ENCODE measurements around the gene EPAS1.

The EPAS1 gene

GRCh38 chr2:46364797-46365457 is 67.7 kb downstream of the EPAS1 start:
- no peak for DNase-seq (ENCODE audit: low read depth in 2 of 2)

- no peak for DNase-seq (ENCODE audit: low read depth in 2 of 2)
Observed at GRCh38 chr2:46365913-46366667, 68.9 kb downstream of the EPAS1 start.

GRCh38 chr2:46366668-46367052 is 69.5 kb downstream of the EPAS1 start:
- DNase-seq (ENCODE audit: low read depth in 2 of 2): no peak

GRCh38 chr2:46367286-46367685 is 70.1 kb downstream of the EPAS1 start:
- no peak for DNase-seq (ENCODE audit: low read depth in 2 of 2)

- no peak for DNase-seq (ENCODE audit: low read depth in 2 of 2)
Observed at GRCh38 chr2:46368401-46368800, 71.2 kb downstream of the EPAS1 start.

GRCh38 chr2:46369783-46370182 is 72.6 kb downstream of the EPAS1 start:
- DNase-seq (ENCODE audit: low read depth in 2 of 2): no peak

GRCh38 chr2:46371854-46372253 is 74.6 kb downstream of the EPAS1 start:
- no peak for DNase-seq (ENCODE audit: low read depth in 2 of 2)

- no peak for DNase-seq (ENCODE audit: low read depth in 2 of 2)
Observed at GRCh38 chr2:46372475-46372874, 75.3 kb downstream of the EPAS1 start.

- no peak for DNase-seq (ENCODE audit: low read depth in 2 of 2)
Observed at GRCh38 chr2:46373238-46373637, 76.0 kb downstream of the EPAS1 start.

- DNase-seq (ENCODE audit: low read depth in 2 of 2): no peak
Observed at GRCh38 chr2:46375566-46376125, 78.4 kb downstream of the EPAS1 start.

GRCh38 chr2:46376586-46376985 is 79.4 kb downstream of the EPAS1 start:
- DNase-seq (ENCODE audit: low read depth in 2 of 2): no peak

GRCh38 chr2:46377101-46377581 is 79.9 kb downstream of the EPAS1 start:
- DNase-seq (ENCODE audit: low read depth in 2 of 2): no peak

GRCh38 chr2:46377666-46378560 is 80.7 kb downstream of the EPAS1 start:
- no peak for DNase-seq (ENCODE audit: low read depth in 2 of 2)

- no peak for DNase-seq (ENCODE audit: low read depth in 2 of 2)
Observed at GRCh38 chr2:46378616-46379015, 81.4 kb downstream of the EPAS1 start.

- no peak for DNase-seq (ENCODE audit: low read depth in 2 of 2)
Observed at GRCh38 chr2:46379213-46380037, 82.2 kb downstream of the EPAS1 start.

GRCh38 chr2:46380038-46380940 is 83.1 kb downstream of the EPAS1 start:
- DNase-seq (ENCODE audit: low read depth in 2 of 2): no peak

- DNase-seq (ENCODE audit: low read depth in 2 of 2): no peak
Observed at GRCh38 chr2:46381263-46381849, 84.1 kb downstream of the EPAS1 start.

- no peak for DNase-seq (ENCODE audit: low read depth in 2 of 2)
Observed at GRCh38 chr2:46381871-46382270, 84.7 kb downstream of the EPAS1 start.

GRCh38 chr2:46382331-46383112 is 85.3 kb downstream of the EPAS1 start:
- DNase-seq (ENCODE audit: low read depth in 2 of 2): no peak
